ENCODE measurements around the gene GPR3. TPM values are rescaled to one million over a fixed set of nuclear protein-coding genes. Genes with fewer than 3 reads are reported as not detected.

The GPR3 gene
- total and polyA plus RNA-seq, 10 of the 15 experiments (the other 5 are each of a cell fraction or from before 2014, with no cell fraction given): 0.33 to 1.4 (median 0.63) TPM; not detected in 3

DNA sequence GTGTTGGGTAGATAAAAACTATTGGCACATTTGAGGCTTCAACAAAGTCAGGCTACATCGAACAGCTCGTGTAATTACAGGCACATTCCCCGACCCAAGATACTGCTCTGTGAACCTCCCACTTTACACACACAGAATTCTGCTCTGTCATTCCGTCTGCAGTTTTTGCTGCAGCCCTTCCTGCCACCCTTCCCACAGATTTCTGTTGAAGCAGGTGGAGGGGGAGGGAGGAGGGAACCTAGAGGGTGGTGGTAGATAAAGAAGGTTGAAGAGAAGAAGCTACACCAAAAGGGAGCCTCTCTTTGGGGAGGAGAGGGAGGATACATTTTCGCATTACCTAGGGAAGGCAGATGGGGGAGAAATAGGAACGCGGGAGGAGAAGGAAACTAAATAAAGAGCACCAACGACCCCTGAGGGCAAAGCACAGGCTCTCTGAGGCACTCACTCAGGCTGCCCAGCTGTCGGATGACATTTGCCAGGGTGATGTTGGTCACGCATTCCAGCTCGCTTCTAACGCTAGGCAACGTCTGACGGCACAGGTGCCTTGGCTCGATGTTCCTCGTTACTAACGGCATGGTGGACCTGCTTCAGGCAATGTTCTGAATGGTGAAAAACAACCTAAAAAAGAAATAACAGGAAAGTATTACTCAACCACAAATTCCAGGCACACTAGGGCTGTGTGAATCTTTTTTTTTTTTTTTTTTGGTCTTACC is 36.0 kb downstream of the GPR3 start (continued):
- TF ChIP-seq RUNX3 (IDR thresholded peaks at IDR 0.05; ENCODE audit: low read length): no peak

DNA sequence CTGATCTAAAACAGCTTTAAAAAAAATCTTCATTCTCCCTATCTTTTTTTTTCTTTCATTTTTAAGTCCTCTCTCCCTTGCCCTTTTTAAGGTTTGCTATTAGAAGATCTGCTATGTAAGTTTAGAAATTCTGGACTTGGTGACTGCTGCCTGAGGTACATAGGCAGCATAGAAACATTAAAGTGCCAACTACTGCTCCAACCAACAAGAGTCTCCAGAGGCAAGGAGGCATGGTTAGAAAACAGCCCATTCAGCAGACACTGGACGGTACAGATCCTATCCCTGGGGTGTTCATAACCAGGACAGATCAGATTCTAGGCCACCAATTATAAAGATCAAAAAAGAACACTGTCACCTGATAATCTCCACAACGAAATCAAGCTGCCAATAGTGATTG is 36.6 kb downstream of the GPR3 start:
- ATAC-seq (no peak), DNase-seq (ENCODE audit: low read depth, low spot score) (no peak), FAIRE-seq (no peak)
- Histone ChIP-seq H3K9me3 (replicated peaks; ENCODE audit: control insufficient read depth, insufficient read depth, low read length) (no peaks in the 10 kb centered on the region), H2AFZ (ENCODE audit: control insufficient read depth, low read depth, low read length) (no peak overlapping the region), H3K27ac (ENCODE audit: control insufficient read depth, insufficient read depth) (peak overlapping the region; percentile 63), H3K9ac (ENCODE audit: control insufficient read depth, insufficient read depth, low read length) (0 out of 2 replicates have a peak overlapping the region, but pooled peaks have one; percentile 36), H3K4me3 (peak overlapping the region; percentile 37), H3K27me3 (replicated peaks in 1 of 2; ENCODE audit: control insufficient read depth in 2 of 2, insufficient read depth in 2 of 2, low read length in 1 of 2) (no peaks in the 10 kb centered on the region), H4K20me1 (ENCODE audit: control insufficient read depth, insufficient read depth) (no peaks in the 10 kb centered on the region), H3K79me2 (ENCODE audit: control insufficient read depth, insufficient read depth, low read length) (peaks cover 77% of the 10 kb centered on the region), H3K4me1 (ENCODE audit: control insufficient read depth, insufficient read depth, low read length) (peaks cover 59% of the 10 kb centered on the region), H3K4me2 (ENCODE audit: control insufficient read depth, insufficient read depth) (peak overlapping the region; percentile 56), H3K36me3 (ENCODE audit: control insufficient read depth in 2 of 2, insufficient read depth in 2 of 2, low read length in 1 of 2) (peaks cover 8 to 28% of the 10 kb centered on the region in 2 experiments)
- 32% methylated on average over 2 of the region's 2 CpGs for WGBS (ENCODE audit: insufficient coverage, insufficient replicate concordance, low lambda C conversion rate, missing lambda C conversion rate)
- ChIA-PET CTCF (interaction anchor here (0.7 to 18.9 kb wide), 10 partner anchors 10 to 178 kb away, joined by 3 to 240 read pairs (median 3); no protein-coding TSS in a partner anchor), SMC1A (ENCODE audit: uncharacterized antibody, unreplicated experiment) (interaction anchor here (1.3 to 22.2 kb wide), 7 partner anchors 9 to 71 kb away, joined by 4 to 470 read pairs (median 13); no protein-coding TSS in a partner anchor), RAD21 (ENCODE audit: unreplicated experiment) (interaction anchor here (0.7 to 6.3 kb wide), 6 partner anchors 8 to 59 kb away, joined by 3 to 47 read pairs (median 6); no protein-coding TSS in a partner anchor), POLR2A (interaction anchor here (0.7 to 5.4 kb wide), 13 partner anchors 7 to 63 kb away, joined by 3 to 43 read pairs (median 4); no protein-coding TSS in a partner anchor)
- in situ Hi-C loops (cut with MboI) (no loop called here), intact Hi-C loops (cut with micrococcal nuclease; ENCODE audit: unreplicated experiment) (no loop called here)
- BruUV-seq (replicated peaks): no TSS peak
- no peak for TF ChIP-seq ATF2 (IDR thresholded peaks at IDR 0.05; ENCODE audit: low read length)
- TF ChIP-seq REST (IDR thresholded peaks at IDR 0.05; ENCODE audit: low read depth, low read length): no peak
- no peak for TF ChIP-seq GABPA (IDR thresholded peaks at IDR 0.05; ENCODE audit: low read depth)
- TF ChIP-seq, protein P1, sequence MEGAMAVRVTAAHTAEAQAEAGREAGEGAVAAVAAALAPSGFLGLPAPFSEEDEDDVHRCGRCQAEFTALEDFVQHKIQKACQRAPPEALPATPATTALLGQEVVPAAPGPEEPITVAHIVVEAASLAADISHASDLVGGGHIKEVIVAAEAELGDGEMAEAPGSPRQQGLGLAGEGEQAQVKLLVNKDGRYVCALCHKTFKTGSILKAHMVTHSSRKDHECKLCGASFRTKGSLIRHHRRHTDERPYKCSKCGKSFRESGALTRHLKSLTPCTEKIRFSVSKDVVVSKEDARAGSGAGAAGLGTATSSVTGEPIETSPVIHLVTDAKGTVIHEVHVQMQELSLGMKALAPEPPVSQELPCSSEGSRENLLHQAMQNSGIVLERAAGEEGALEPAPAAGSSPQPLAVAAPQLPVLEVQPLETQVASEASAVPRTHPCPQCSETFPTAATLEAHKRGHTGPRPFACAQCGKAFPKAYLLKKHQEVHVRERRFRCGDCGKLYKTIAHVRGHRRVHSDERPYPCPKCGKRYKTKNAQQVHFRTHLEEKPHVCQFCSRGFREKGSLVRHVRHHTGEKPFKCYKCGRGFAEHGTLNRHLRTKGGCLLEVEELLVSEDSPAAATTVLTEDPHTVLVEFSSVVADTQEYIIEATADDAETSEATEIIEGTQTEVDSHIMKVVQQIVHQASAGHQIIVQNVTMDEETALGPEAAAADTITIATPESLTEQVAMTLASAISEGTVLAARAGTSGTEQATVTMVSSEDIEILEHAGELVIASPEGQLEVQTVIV (IDR thresholded peaks at IDR 0.05; ENCODE audit: borderline replicate concordance, partially characterized antibody): no peak
- no peak for TF ChIP-seq POLR2A (IDR thresholded peaks at IDR 0.05; ENCODE audit: low read depth, low read length)
- no peak for TF ChIP-seq JUND (IDR thresholded peaks at IDR 0.05; ENCODE audit: low read depth, low read length)
